ENCODE results near the gene RABL2A. TPM values are rescaled to one million over a fixed set of nuclear protein-coding genes. Genes with fewer than 3 reads are reported as not detected.
"Not testable (repeated sequence)": the region's sequence is repeated elsewhere in the genome, so short reads cannot be mapped to it uniquely, and the experiment has no call there.

Gene RABL2A
- total RNA-seq, 1 donor from 2014 or later: 36.1 TPM

DNA sequence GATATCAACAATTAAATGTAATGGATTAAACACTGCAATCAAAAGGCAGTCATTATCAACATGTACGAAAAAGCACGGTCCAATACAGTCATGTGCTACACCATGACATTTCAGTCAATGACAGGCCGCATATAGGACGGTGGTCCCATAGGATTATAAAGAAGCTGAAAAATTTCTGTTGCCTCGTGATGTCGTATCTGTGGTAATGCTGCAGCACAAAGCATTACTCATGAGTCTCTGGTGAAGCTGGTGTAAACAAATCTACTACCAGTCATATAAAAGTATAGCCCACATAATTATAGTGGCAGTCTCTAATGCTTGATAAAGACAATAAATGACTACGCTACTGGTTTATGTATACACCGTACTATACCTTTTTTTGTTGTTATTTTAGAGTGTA is 58.4 kb downstream of the RABL2A start:
- no peak for DNase-seq (ENCODE audit: low spot score)

DNA sequence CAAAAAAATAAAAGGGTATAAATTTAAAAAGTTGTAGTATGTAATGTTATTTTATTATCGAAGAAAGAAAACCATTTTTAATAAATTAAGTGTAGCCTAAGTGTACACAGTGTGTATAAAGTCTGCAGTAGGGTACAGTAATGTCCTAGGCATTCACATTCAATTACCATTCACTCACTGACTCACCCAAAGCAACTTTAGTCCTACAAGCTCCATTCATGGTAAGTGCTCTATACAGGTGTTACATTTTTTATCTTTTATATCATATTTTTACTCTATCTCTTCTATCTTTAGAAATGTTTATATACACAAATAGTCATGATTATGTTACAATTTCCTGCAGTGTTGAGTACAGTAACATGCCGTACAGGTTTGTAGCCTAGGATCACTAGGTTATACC is 59.5 kb downstream of the RABL2A start:
- no peak for DNase-seq (ENCODE audit: low spot score)

DNA sequence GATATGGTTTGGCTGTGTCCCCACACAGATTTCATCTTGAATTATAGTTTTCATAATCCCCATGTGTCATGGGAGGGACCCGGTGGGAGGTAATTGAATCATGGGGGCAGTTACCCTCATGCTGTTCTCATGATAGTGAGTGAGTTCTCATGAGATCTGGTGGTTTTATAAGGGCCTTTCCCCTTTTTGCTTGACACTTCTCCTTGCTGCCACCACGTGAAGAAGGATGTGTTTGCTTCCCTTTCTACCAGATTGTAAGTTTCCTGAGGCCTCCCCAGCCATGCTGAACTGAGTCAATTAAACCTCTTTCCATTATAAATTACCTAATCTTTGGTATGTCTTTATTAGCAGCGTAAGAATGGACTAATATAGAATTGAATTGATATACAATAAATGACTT is 63.8 kb downstream of the RABL2A start:
- not testable (repeated sequence) for DNase-seq (ENCODE audit: low spot score)

Other genes starting within 250 kb of the RABL2A start
- 46.0 TPM for gene ZNG1B, start 189.6 kb upstream of the RABL2A start, total RNA-seq
- gene FOXD4L1, start 128.6 kb upstream of the RABL2A start, total RNA-seq: 0.39 TPM
- 75.9 TPM for gene SLC35F5, start 129.4 kb downstream of the RABL2A start, total RNA-seq

Data from ureter (tissue), 1 donor.